Stomach (tissue), 9 donors: ENCODE measurements around the gene B3GNT8. TPM values are rescaled to one million over a fixed set of nuclear protein-coding genes. Genes with fewer than 3 reads are reported as not detected.

ENCODE experiments used
- DNase-seq, 2 donors: peaks; one replicate each; pipeline versions ENCODE4 v3.0.0 to v3.0.0-alpha.2; 2013 to 2019
- H3K27ac ChIP-seq, 5 donors: fragments of 200-600 bp in 4 of 5; sonication (generic) in 4 of 5; one replicate each; pipeline ENCODE4 v1.5.1; 2013 to 2019; ENCODE audit warnings: mild to moderate bottlenecking in 1 of 5, moderate library complexity in 1 of 5
- H3K27me3 ChIP-seq, 3 donors: fragments of 200-600 bp; sonication (generic); one replicate each; pipeline ENCODE4 v1.5.1; 2017 to 2019; ENCODE audit warnings: mixed run types in 1 of 3
- H3K36me3 ChIP-seq, 4 donors: fragments of 200-600 bp; sonication (generic); 1 replicate in 3 of 4; 2 replicates in 1 of 4; pipeline ENCODE4 v1.5.1; 2016 to 2019
- H3K4me1 ChIP-seq, 4 donors: fragments of 200-600 bp; sonication (generic); one replicate each; pipeline ENCODE4 v1.5.1; 2016 to 2019
- H3K4me3 ChIP-seq, 4 donors: fragments of 200-600 bp; sonication (generic) in 3 of 4; one replicate each; pipeline ENCODE4 v1.5.1; 2016 to 2019; ENCODE audit warnings: mild to moderate bottlenecking in 1 of 4
- H3K9me3 ChIP-seq, 4 donors: fragments of 200-600 bp; sonication (generic); one replicate each; pipeline ENCODE4 v1.5.1; 2016 to 2019
- EP300 ChIP-seq: sonication (generic); formaldehyde crosslinking; IDR thresholded peaks from one replicate; pipeline ENCODE4 v1.6.1; 2017; ENCODE audit warnings: antibody characterized with exemption
- POLR2A ChIP-seq, 4 donors: fragments of 450-650 bp; IDR thresholded peaks; one replicate each; pipeline ENCODE4 v1.6.1; 2016; ENCODE audit warnings: antibody characterized with exemption in 4 of 4, control low read depth in 2 of 4, mild to moderate bottlenecking in 1 of 4, moderate library complexity in 1 of 4
- POLR2AphosphoS5 ChIP-seq, 3 donors: sonication (generic); formaldehyde crosslinking; IDR thresholded peaks; one replicate each; pipeline ENCODE4 v1.6.1; 2016; ENCODE audit warnings: antibody characterized with exemption in 3 of 3
- WGBS, 5 donors: extraction: QIAGEN DNeasy Blood & Tissue Kit in 3 of 5; methylation state at CpG; one replicate each; pipeline versions ENCODE4 v1.1.5 to v1.1.7; 2013 to 2018; 5-methylcytosine and 5-hydroxymethylcytosine counted together
- intact Hi-C: fragments of 100-400 bp; cut with DNase I; formaldehyde crosslinking; loops from one replicate; pipeline ENCODE4 v1.15.1; 2023; ENCODE audit warnings: low total_unique reads
- polyA plus RNA-seq, 3 donors: library from polyadenylated mRNA; stranded (reverse); fragments of 200-250 nt; gene quantifications; one replicate each; pipeline ENCODE4 v1.2.3, GENCODE V29; 2013
- total RNA-seq, 5 donors: library from RNA; depleted of rRNA; stranded (reverse); fragments of >200 nt; gene quantifications; one replicate each; pipeline versions ENCODE4 v1.1.0 to v1.2.3, GENCODE V29; 2014 to 2016
- TF ChIP-seq, protein P1 (sequence below), 7 experiments: fragments of 450-650 bp in 4 of 7; fragments of 200-600 bp in 3 of 7; sonication (generic) in 3 of 7; IDR thresholded peaks; one replicate each; pipeline ENCODE4 v1.5.1; 2016 to 2019; ENCODE audit warnings: antibody characterized with exemption in 7 of 7, control low read depth in 2 of 7, mild to moderate bottlenecking in 1 of 7
- donor health status: healthy with polysubstance abuse.
- donor health status: Bipolar disorder and iron deficiency.
- donor health status: healthy.

Gene B3GNT8
- total and polyA plus RNA-seq, 8 donors = 0.92 to 158 (median 5.4) TPM; not detected in 2

DNA sequence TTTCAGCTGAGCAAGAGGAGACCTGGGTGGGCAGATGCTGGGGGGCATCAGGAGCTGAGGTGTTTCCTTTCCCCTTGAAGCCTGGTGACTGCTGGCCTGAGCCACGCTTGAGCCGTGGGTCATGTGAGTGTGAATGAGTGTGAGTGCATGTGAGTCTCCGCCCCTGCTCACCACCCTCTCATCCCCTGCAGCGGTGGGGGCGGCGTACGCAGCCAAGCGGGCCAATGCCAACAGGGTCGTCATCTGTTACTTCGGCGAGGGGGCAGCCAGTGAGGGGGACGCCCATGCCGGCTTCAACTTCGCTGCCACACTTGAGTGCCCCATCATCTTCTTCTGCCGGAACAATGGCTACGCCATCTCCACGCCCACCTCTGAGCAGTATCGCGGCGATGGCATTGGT, 5.2 kb downstream of the B3GNT8 start:
- peak overlapping the region in 1 of 5 donors; percentile 60 for H3K27ac ChIP-seq
- no peak overlapping the region for H3K4me3 ChIP-seq
- H3K36me3 ChIP-seq = peaks cover 61 to 94% (median 93%) of the 10 kb centered on the region in 4 donors
- intact Hi-C loops = no loop called here
- peaks cover 11 to 54% (median 30%) of the 10 kb centered on the region in 4 donors for H3K4me1 ChIP-seq
- TF ChIP-seq EP300 (no peak), POLR2AphosphoS5 (IDR thresholded peaks at IDR 0.05) (no peak), POLR2A (IDR thresholded peaks at IDR 0.05) (no peak)
- TF ChIP-seq, protein P1, sequence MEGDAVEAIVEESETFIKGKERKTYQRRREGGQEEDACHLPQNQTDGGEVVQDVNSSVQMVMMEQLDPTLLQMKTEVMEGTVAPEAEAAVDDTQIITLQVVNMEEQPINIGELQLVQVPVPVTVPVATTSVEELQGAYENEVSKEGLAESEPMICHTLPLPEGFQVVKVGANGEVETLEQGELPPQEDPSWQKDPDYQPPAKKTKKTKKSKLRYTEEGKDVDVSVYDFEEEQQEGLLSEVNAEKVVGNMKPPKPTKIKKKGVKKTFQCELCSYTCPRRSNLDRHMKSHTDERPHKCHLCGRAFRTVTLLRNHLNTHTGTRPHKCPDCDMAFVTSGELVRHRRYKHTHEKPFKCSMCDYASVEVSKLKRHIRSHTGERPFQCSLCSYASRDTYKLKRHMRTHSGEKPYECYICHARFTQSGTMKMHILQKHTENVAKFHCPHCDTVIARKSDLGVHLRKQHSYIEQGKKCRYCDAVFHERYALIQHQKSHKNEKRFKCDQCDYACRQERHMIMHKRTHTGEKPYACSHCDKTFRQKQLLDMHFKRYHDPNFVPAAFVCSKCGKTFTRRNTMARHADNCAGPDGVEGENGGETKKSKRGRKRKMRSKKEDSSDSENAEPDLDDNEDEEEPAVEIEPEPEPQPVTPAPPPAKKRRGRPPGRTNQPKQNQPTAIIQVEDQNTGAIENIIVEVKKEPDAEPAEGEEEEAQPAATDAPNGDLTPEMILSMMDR (IDR thresholded peaks at IDR 0.05) = no peak
- no peaks in the 10 kb centered on the region for H3K9me3 ChIP-seq
- DNase-seq = no peak
- H3K27me3 ChIP-seq = no peaks in the 10 kb centered on the region
- 90 to 95% (median 95%) methylated on average over 18 to 20 of the region's 20 CpGs for WGBS, 5 donors

DNA sequence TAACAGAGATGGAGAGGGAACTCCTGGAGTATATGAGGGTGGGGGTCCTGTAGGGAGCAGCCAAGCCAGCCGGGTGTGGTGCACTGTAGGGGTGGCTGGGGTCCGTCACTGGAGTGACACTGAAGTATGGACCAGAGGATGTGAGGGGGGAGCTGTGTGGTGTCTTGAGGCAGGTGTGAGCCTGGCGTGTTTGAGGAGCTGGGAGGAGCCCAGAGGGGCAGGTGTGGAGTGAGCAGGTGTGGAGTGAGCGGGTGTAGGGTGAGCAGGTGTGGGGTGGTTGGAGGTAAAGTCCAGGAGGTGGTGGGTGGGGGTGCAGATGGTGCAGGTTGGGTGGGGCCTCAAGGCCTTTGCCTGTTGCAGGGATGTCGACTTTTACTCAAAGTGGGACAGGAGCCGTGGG, 5.9 kb downstream of the B3GNT8 start:
- H3K4me1 ChIP-seq = peaks cover 5 to 52% (median 24%) of the 10 kb centered on the region in 4 donors
- intact Hi-C loops = no loop called here
- TF ChIP-seq POLR2A (IDR thresholded peaks at IDR 0.05) = no peak
- TF ChIP-seq EP300 = no peak
- TF ChIP-seq, protein P1 (IDR thresholded peaks at IDR 0.05) = no peak
- TF ChIP-seq POLR2AphosphoS5 (IDR thresholded peaks at IDR 0.05) = no peak

DNA sequence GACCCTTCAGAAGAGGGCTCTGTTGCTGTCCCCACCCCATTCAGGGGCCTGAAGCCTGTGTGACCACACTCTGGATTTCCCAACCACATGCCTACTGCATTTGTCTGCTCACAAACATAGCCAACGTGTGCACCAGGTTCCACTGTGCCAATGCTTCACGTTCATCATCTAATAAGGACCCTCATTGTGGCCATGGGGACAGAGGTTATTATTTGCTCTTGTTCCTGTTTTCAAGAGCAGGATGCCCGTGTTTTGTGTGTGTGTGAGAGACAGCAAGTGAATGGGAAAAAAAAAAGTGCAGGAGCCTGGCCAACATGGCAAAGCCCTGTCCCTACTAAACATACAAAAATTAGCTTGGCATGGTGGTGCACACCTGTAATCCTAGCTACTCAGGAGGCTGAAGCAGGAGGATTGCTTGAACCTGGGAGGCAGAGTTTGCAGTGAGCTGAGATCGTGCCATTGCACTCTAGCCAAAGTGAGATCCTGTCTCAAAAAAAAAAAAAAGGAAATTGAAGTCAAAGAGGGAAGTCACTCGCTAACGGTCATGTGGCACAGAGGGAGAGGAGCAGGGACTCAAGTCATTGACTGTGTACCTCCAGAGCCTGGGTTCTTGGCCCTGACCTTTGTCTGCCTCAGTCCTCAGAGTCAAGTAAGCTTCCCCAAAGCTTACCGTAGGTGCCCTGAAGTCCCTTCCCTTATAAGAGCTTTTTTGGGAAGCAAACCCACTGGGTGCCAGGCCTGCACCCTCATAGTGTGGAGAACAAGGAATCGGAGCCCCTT, 6.9 kb downstream of the B3GNT8 start:
- no peaks in the 10 kb centered on the region for H3K9me3 ChIP-seq
- H3K27ac ChIP-seq = peak overlapping the region in 3 of 5 donors; percentile 25 to 62 (median 60)
- WGBS, 5 donors = 71 to 80% (median 73%) methylated on average over 8 of the region's 8 CpGs
- TF ChIP-seq, protein P1 (IDR thresholded peaks at IDR 0.05) = no peak
- no peak for TF ChIP-seq EP300
- TF ChIP-seq POLR2A (IDR thresholded peaks at IDR 0.05) = no peak
- TF ChIP-seq POLR2AphosphoS5 (IDR thresholded peaks at IDR 0.05) = no peak
- intact Hi-C loops = no loop called here
- peaks cover 73 to 98% (median 97%) of the 10 kb centered on the region in 4 donors for H3K36me3 ChIP-seq
- no peak for DNase-seq
- no peaks in the 10 kb centered on the region for H3K27me3 ChIP-seq
- no peak overlapping the region for H3K4me3 ChIP-seq
- H3K4me1 ChIP-seq = peaks cover 3 to 49% (median 14%) of the 10 kb centered on the region in 4 donors

More for the DNA sequence above, 5.9 kb downstream of the B3GNT8 start:
- WGBS, 5 donors = 71 to 87% (median 79%) methylated on average over 6 of the region's 6 CpGs
- no peak for DNase-seq
- Histone ChIP-seq H3K27ac (peak overlapping the region in 1 of 5 donors; percentile 60), H3K9me3 (no peaks in the 10 kb centered on the region), H3K4me3 (no peak overlapping the region), H3K27me3 (no peaks in the 10 kb centered on the region), H3K36me3 (peaks cover 68 to 100% (median 99%) of the 10 kb centered on the region in 4 donors)

DNA sequence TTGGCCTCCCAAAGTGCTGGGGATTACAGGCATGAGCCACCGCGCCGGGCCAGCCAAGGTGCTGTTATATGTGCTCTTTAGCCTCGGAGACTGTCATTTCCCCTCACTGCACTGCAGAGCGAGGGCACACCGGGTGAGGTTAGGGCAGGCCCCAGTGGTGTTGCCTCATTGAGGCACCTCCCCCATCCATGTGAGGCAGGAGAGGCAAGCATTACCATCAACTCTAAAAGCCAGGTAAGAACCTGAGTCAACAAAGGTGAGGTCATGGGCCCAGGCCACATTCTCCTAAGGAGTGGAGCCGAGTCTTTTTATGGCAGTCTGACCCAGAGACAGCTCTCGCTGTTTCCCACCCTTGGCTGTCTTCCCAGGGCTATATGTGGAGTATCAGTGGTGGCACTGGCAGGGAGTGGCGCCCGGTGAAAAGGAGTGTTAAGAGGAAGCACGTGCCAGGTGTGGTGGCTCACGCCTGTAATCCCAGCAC, 10.9 kb downstream of the B3GNT8 start:
- Histone ChIP-seq H3K9me3 (no peaks in the 10 kb centered on the region), H3K27me3 (no peaks in the 10 kb centered on the region), H3K27ac (peak overlapping the region in 2 of 5 donors; percentile 12 to 34), H3K4me3 (no peak overlapping the region), H3K36me3 (peaks cover 67 to 96% (median 95%) of the 10 kb centered on the region in 4 donors), H3K4me1 (peaks cover under 1 to 46% (median 4%) of the 10 kb centered on the region in 4 donors)
- TF ChIP-seq POLR2AphosphoS5 (IDR thresholded peaks at IDR 0.05) (no peak), EP300 (no peak), POLR2A (IDR thresholded peaks at IDR 0.05) (no peak)
- TF ChIP-seq, protein P1 (IDR thresholded peaks at IDR 0.05) = no peak
- intact Hi-C loops = no loop called here
- no peak for DNase-seq
- 61 to 89% (median 77%) methylated on average over 12 of the region's 12 CpGs for WGBS, 5 donors
